K562 (cell line): ENCODE data around the gene PRKAR1B. TPM values are rescaled to one million over a fixed set of nuclear protein-coding genes. Genes with fewer than 3 reads are reported as not detected.

Experiments
- BDP1 ChIP-seq: IDR thresholded peaks from 3 replicates; pipeline ENCODE4 v1.6.1; 2011; ENCODE audit not compliant: insufficient read length, insufficient read depth
- CBFA2T2 ChIP-seq: fragments of 450-650 bp; conservative IDR thresholded peaks from 2 replicates; pipeline ENCODE4 v1.6.1; 2017; ENCODE audit warnings: mild to moderate bottlenecking
- CHD2 ChIP-seq: IDR thresholded peaks from 2 replicates; pipeline ENCODE4 v1.6.1; 2011; ENCODE audit warnings: low read depth, low read length
- CREM ChIP-seq: IDR thresholded peaks from 2 replicates; pipeline ENCODE4 v1.6.1; 2014; ENCODE audit warnings: antibody characterized with exemption, low read depth
- E2F4 ChIP-seq: sonication (generic); formaldehyde crosslinking; IDR thresholded peaks from 2 replicates; pipeline ENCODE4 v1.8.0; 2022; ENCODE audit warnings: mild to moderate bottlenecking, low read depth, missing genetic modification reagents
- FOXM1 ChIP-seq, 2 experiments: fragments of 450-650 bp in 1 of 2; sonication (generic) in 1 of 2; formaldehyde crosslinking in 1 of 2; IDR thresholded peaks; 2 replicates each; pipeline versions ENCODE4 v1.6.1 to v1.9.0; 2017 to 2022; ENCODE audit warnings: low read depth in 2 of 2, mild to moderate bottlenecking in 2 of 2, missing genetic modification reagents in 1 of 2, moderate library complexity in 1 of 2
- GATA2 ChIP-seq: sonication (generic); formaldehyde crosslinking; IDR thresholded peaks from 2 replicates; pipeline ENCODE4 v1.4.0; 2020; ENCODE audit warnings: mild to moderate bottlenecking, missing genetic modification reagents
- HINFP ChIP-seq: fragments of 450-650 bp; conservative IDR thresholded peaks from 2 replicates; pipeline ENCODE4 v1.6.1; 2016; ENCODE audit warnings: missing genetic modification characterization, low read depth, mild to moderate bottlenecking, control low read depth, missing compliant biosample characterization
- HMBOX1 ChIP-seq: sonication (generic); IDR thresholded peaks from 2 replicates; pipeline ENCODE4 v1.6.1; 2016
- KHSRP ChIP-seq: fragments of 450-650 bp; IDR thresholded peaks from 2 replicates; pipeline ENCODE4 v1.6.1; 2017
- POLR2A ChIP-seq: fragments of 450-650 bp; conservative IDR thresholded peaks from 2 replicates; pipeline ENCODE4 v1.6.1; 2016
- RBM25 ChIP-seq: fragments of 200-400 bp; formaldehyde crosslinking; IDR thresholded peaks from 2 replicates; pipeline ENCODE4 v1.6.1; 2018; ENCODE audit warnings: low read length, low read depth, moderate library complexity; ENCODE audit not compliant: severe bottlenecking
- SRSF9 ChIP-seq: fragments of 200-400 bp; formaldehyde crosslinking; IDR thresholded peaks from 2 replicates; pipeline ENCODE4 v1.6.1; 2017; ENCODE audit warnings: low read depth, low read length, borderline replicate concordance
- TAF15 ChIP-seq: fragments of 200-400 bp; formaldehyde crosslinking; IDR thresholded peaks from 2 replicates; pipeline ENCODE4 v1.6.1; 2017; ENCODE audit warnings: mild to moderate bottlenecking, low read depth, low read length, moderate library complexity
- TFAM ChIP-seq: fragments of 250-450 bp; sonication (Bioruptor Pico); conservative IDR thresholded peaks from 2 replicates; pipeline ENCODE4 v1.5.0; 2021; ENCODE audit warnings: mild to moderate bottlenecking, moderate library complexity
- TSC22D4 ChIP-seq: fragments of 450-650 bp; IDR thresholded peaks from 2 replicates; pipeline ENCODE4 v1.6.1; 2016; ENCODE audit warnings: missing genetic modification characterization, missing biosample characterization, control low read depth
- UBTF ChIP-seq, 2 experiments: IDR thresholded peaks; 2 replicates each; pipeline ENCODE4 v1.6.1; 2012; ENCODE audit warnings: improper control_type of control experiment in 2 of 2, low read depth in 2 of 2, low read length in 2 of 2, borderline replicate concordance in 1 of 2
- ZNF140 ChIP-seq: fragments of 250-450 bp; sonication (Bioruptor Pico); IDR thresholded peaks from 2 replicates; pipeline ENCODE4 v1.8.0; 2021; ENCODE audit warnings: moderate library complexity, mild to moderate bottlenecking, inconsistent platforms
- ZNF143 ChIP-seq: sonication (generic); formaldehyde crosslinking; IDR thresholded peaks from 2 replicates; pipeline ENCODE4 v1.9.0; 2022; ENCODE audit warnings: mild to moderate bottlenecking, missing genetic modification reagents
- ZNF175 ChIP-seq: fragments of 200-800 bp; sonication (Bioruptor generic); IDR thresholded peaks from 2 replicates; pipeline ENCODE4 v1.6.1; 2016; ENCODE audit warnings: low read depth, mild to moderate bottlenecking, missing genetic modification characterization, missing compliant biosample characterization
- polyA plus RNA-seq, 8 experiments: library from polyadenylated mRNA; depleted of rRNA in 4 of 8; stranded (reverse) in 5 of 8; unstranded in 3 of 8; fragments of >200 nt; fragmentation: Nextera tagmentation in 2 of 8; fragmentation: Illumina TruSeq in 1 of 8; extraction: Ambion mirVana in 2 of 8; extraction: Trizol in 1 of 8; gene quantifications; 2 replicates each; pipeline versions ENCODE4 v1.2.1 to v1.2.3, GENCODE V29; 2011 to 2014; ENCODE audit warnings: inconsistent platforms in 1 of 8, missing spikeins in 1 of 8
- total RNA-seq, 7 experiments: library from RNA; depleted of rRNA in 6 of 7; stranded (reverse); fragments of >200 nt in 6 of 7; fragmentation: Illumina TruSeq in 2 of 7; extraction: Trizol in 2 of 7; gene quantifications; 2 replicates each; pipeline versions ENCODE4 v1.2.1 to v1.2.3, GENCODE V29; 2011 to 2021; ENCODE audit warnings: low replicate concordance in 1 of 7

PRKAR1B gene
- total and polyA plus RNA-seq, 9 of the 15 experiments (the other 6 are each of a cell fraction or from before 2014, with no cell fraction given): 0.99 to 30.5 (median 12.7) TPM

GRCh38 chr7:610531-611280 is 116.4 kb downstream of the PRKAR1B start (continued):
- TF ChIP-seq RBM25 (no peak), TSC22D4 (tag) (no peak), ZNF140 (no peak), CHD2 (no peak), TAF15 (no peak), SRSF9 (no peak), ZNF143 (CRISPR knock-in tag) (no peak), CREM (peak; percentile 80), BDP1 (no peak), CBFA2T2 (peak; percentile 61), TFAM (CRISPR knock-in tag) (no peak), POLR2A (peak; percentile 44; the same call in 1 of the 2 replicates), HINFP (0 out of 2 replicates have a peak, but pooled peaks have one; percentile 6), GATA2 (peak; percentile 50; the same call in 1 of the 2 replicates), HMBOX1 (no peak), E2F4 (CRISPR knock-in tag) (no peak), KHSRP (no peak), ZNF175 (CRISPR knock-in tag) (peak; percentile 76), FOXM1 (IDR thresholded peaks at IDR 0.05; ENCODE audit: low read depth) (no peak), FOXM1 (CRISPR knock-in tag; IDR thresholded peaks at IDR 0.05; ENCODE audit: low read depth) (no peak), UBTF (IDR thresholded peaks at IDR 0.05; ENCODE audit: borderline replicate concordance in 1 of 2, low read depth in 2 of 2, low read length in 2 of 2) (peak in 1 of 2 experiments; percentile 20; a peak in 1 of 4 replicates)
